GM23248 (cell line): ENCODE results near the gene TICRR.

Experiments
- EZH2 ChIP-seq: fragments of 200-600 bp; sonication (generic); IDR thresholded peaks from 2 replicates; pipeline ENCODE4 v1.6.1; 2018; ENCODE audit warnings: antibody characterized with exemption, mild to moderate bottlenecking; ENCODE audit not compliant: insufficient read depth, poor library complexity, severe bottlenecking
- EZH2phosphoT487 ChIP-seq: fragments of 200-600 bp; sonication (generic); IDR thresholded peaks from 2 replicates; pipeline ENCODE4 v1.6.1; 2018; ENCODE audit warnings: antibody characterized with exemption, moderate library complexity, mild to moderate bottlenecking, low read depth; ENCODE audit not compliant: insufficient read depth

DNA sequence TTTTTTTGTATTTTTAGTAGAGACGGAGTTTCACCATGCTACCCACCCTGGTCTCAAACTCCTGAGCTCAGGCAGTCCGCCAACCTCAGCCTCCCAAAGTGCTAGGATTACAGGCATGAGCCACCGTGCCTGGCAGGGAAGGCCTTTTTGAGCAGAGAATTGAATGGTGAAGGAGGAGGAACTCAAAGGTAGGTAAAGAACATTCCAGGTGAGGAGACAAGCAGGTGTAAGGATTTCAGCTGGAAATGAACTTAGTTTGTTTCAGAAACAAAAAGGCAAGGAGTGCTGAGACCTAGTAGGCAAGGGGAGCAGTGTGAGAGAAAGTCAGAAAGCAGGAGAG lies 2.5 kb downstream of the TICRR start:
- TF ChIP-seq EZH2 (no peak), EZH2phosphoT487 (no peak)
